Measurements from ENCODE around the gene TRABD2A. TPM values are rescaled to one million over a fixed set of nuclear protein-coding genes. Genes with fewer than 3 reads are reported as not detected.

The TRABD2A gene
- total RNA-seq, 1 donor from 2014 or later = 1.0 TPM

- peaks cover 7 to 9% (median 8%) of the 10 kb centered on the region in 3 donors for H3K4me1 ChIP-seq (ENCODE audit: control insufficient read depth in 3 of 3, insufficient read depth in 3 of 3, low read length in 3 of 3)
- H3K36me3 ChIP-seq (ENCODE audit: control insufficient read depth in 3 of 3, insufficient read depth in 3 of 3, low read length in 3 of 3) = no peaks in the 10 kb centered on the region
- H3K27me3 ChIP-seq (ENCODE audit: control insufficient read depth in 3 of 3, insufficient read depth in 3 of 3, low read length in 3 of 3) = no peaks in the 10 kb centered on the region
- H3K27ac ChIP-seq (ENCODE audit: low read depth, low read length) = no peak overlapping the region
- H3K9me3 ChIP-seq (ENCODE audit: control insufficient read depth in 3 of 3, low read length in 3 of 3) = no peaks in the 10 kb centered on the region
- no peak overlapping the region for H3K9ac ChIP-seq (ENCODE audit: low read depth in 1 of 3, low read length in 3 of 3)
- no peak overlapping the region for H3K4me3 ChIP-seq (ENCODE audit: low read length in 3 of 3)
These were observed 13.3 kb upstream of the TRABD2A start for GRCh38 chr2:84894131-84894586.

GRCh38 chr2:84891355-84892010 is 10.6 kb upstream of the TRABD2A start:
- Histone ChIP-seq H3K27ac (ENCODE audit: low read depth, low read length) (no peak overlapping the region), H3K9ac (ENCODE audit: low read depth in 1 of 3, low read length in 3 of 3) (no peak overlapping the region), H3K9me3 (ENCODE audit: control insufficient read depth in 3 of 3, low read length in 3 of 3) (no peaks in the 10 kb centered on the region), H3K4me3 (ENCODE audit: low read length in 3 of 3) (no peak overlapping the region), H3K36me3 (ENCODE audit: control insufficient read depth in 3 of 3, insufficient read depth in 3 of 3, low read length in 3 of 3) (no peaks in the 10 kb centered on the region), H3K27me3 (ENCODE audit: control insufficient read depth in 3 of 3, insufficient read depth in 3 of 3, low read length in 3 of 3) (no peaks in the 10 kb centered on the region), H3K4me1 (ENCODE audit: control insufficient read depth in 3 of 3, insufficient read depth in 3 of 3, low read length in 3 of 3) (peaks cover 4 to 8% (median 7%) of the 10 kb centered on the region in 3 donors)

- Histone ChIP-seq H3K9ac (ENCODE audit: low read depth in 1 of 3, low read length in 3 of 3) (peak overlapping the region in 1 of 3 donors; percentile 57), H3K27ac (ENCODE audit: low read depth, low read length) (no peak overlapping the region), H3K4me3 (ENCODE audit: low read length in 3 of 3) (peak overlapping the region in 1 of 3 donors; percentile 41)
These were observed 8.4 kb upstream of the TRABD2A start for GRCh38 chr2:84889332-84889731.

GRCh38 chr2:84888401-84889276 is 7.8 kb upstream of the TRABD2A start:
- peaks cover 0 to 8% (median 2%) of the 10 kb centered on the region in 3 donors for H3K4me1 ChIP-seq (ENCODE audit: control insufficient read depth in 3 of 3, insufficient read depth in 3 of 3, low read length in 3 of 3)
- no peaks in the 10 kb centered on the region for H3K36me3 ChIP-seq (ENCODE audit: control insufficient read depth in 3 of 3, insufficient read depth in 3 of 3, low read length in 3 of 3)
- H3K9me3 ChIP-seq (ENCODE audit: control insufficient read depth in 3 of 3, low read length in 3 of 3) = no peaks in the 10 kb centered on the region
- H3K27me3 ChIP-seq (ENCODE audit: control insufficient read depth in 3 of 3, insufficient read depth in 3 of 3, low read length in 3 of 3) = peaks cover 0 to 4% (median 3%) of the 10 kb centered on the region in 3 donors
- H3K4me3 ChIP-seq (ENCODE audit: low read length in 3 of 3) = peak overlapping the region in 2 of 3 donors; percentile 41
- H3K27ac ChIP-seq (ENCODE audit: low read depth, low read length) = peak overlapping the region; percentile 48
- H3K9ac ChIP-seq (ENCODE audit: low read depth in 1 of 3, low read length in 3 of 3) = peak overlapping the region in 2 of 3 donors; percentile 1 to 57

More at GRCh38 chr2:84889332-84889731, 8.4 kb upstream of the TRABD2A start:
- Histone ChIP-seq H3K9me3 (ENCODE audit: control insufficient read depth in 3 of 3, low read length in 3 of 3) (no peaks in the 10 kb centered on the region), H3K36me3 (ENCODE audit: control insufficient read depth in 3 of 3, insufficient read depth in 3 of 3, low read length in 3 of 3) (no peaks in the 10 kb centered on the region), H3K4me1 (ENCODE audit: control insufficient read depth in 3 of 3, insufficient read depth in 3 of 3, low read length in 3 of 3) (peaks cover 2 to 8% (median 4%) of the 10 kb centered on the region in 3 donors), H3K27me3 (ENCODE audit: control insufficient read depth in 3 of 3, insufficient read depth in 3 of 3, low read length in 3 of 3) (peaks cover 0 to 3% (median 0%) of the 10 kb centered on the region in 3 donors)

- Histone ChIP-seq H3K4me1 (ENCODE audit: control insufficient read depth in 3 of 3, insufficient read depth in 3 of 3, low read length in 3 of 3) (peaks cover 3 to 10% (median 7%) of the 10 kb centered on the region in 3 donors), H3K36me3 (ENCODE audit: control insufficient read depth in 3 of 3, insufficient read depth in 3 of 3, low read length in 3 of 3) (no peaks in the 10 kb centered on the region), H3K27me3 (ENCODE audit: control insufficient read depth in 3 of 3, insufficient read depth in 3 of 3, low read length in 3 of 3) (peaks cover 0 to 18% (median 6%) of the 10 kb centered on the region in 3 donors), H3K4me3 (ENCODE audit: low read length in 3 of 3) (no peak overlapping the region), H3K9ac (ENCODE audit: low read depth in 1 of 3, low read length in 3 of 3) (no peak overlapping the region), H3K9me3 (ENCODE audit: control insufficient read depth in 3 of 3, low read length in 3 of 3) (no peaks in the 10 kb centered on the region), H3K27ac (ENCODE audit: low read depth, low read length) (no peak overlapping the region)
These were observed 5.9 kb upstream of the TRABD2A start for GRCh38 chr2:84886791-84887190.

GRCh38 chr2:84885111-84885510 is 4.2 kb upstream of the TRABD2A start:
- no peaks in the 10 kb centered on the region for H3K36me3 ChIP-seq (ENCODE audit: control insufficient read depth in 3 of 3, insufficient read depth in 3 of 3, low read length in 3 of 3)
- H3K4me1 ChIP-seq (ENCODE audit: control insufficient read depth in 3 of 3, insufficient read depth in 3 of 3, low read length in 3 of 3) = peaks cover 13 to 26% (median 22%) of the 10 kb centered on the region in 3 donors
- H3K27me3 ChIP-seq (ENCODE audit: control insufficient read depth in 3 of 3, insufficient read depth in 3 of 3, low read length in 3 of 3) = peaks cover 8 to 26% (median 22%) of the 10 kb centered on the region in 3 donors
- no peak overlapping the region for H3K27ac ChIP-seq (ENCODE audit: low read depth, low read length)
- no peak overlapping the region for H3K9ac ChIP-seq (ENCODE audit: low read depth in 1 of 3, low read length in 3 of 3)
- H3K4me3 ChIP-seq (ENCODE audit: low read length in 3 of 3) = no peak overlapping the region
- no peaks in the 10 kb centered on the region for H3K9me3 ChIP-seq (ENCODE audit: control insufficient read depth in 3 of 3, low read length in 3 of 3)

- no peak overlapping the region for H3K4me3 ChIP-seq (ENCODE audit: low read length in 3 of 3)
- no peaks in the 10 kb centered on the region for H3K9me3 ChIP-seq (ENCODE audit: control insufficient read depth in 3 of 3, low read length in 3 of 3)
- H3K36me3 ChIP-seq (ENCODE audit: control insufficient read depth in 3 of 3, insufficient read depth in 3 of 3, low read length in 3 of 3) = no peaks in the 10 kb centered on the region
- no peak overlapping the region for H3K27ac ChIP-seq (ENCODE audit: low read depth, low read length)
- H3K9ac ChIP-seq (ENCODE audit: low read depth in 1 of 3, low read length in 3 of 3) = no peak overlapping the region
- H3K4me1 ChIP-seq (ENCODE audit: control insufficient read depth in 3 of 3, insufficient read depth in 3 of 3, low read length in 3 of 3) = peaks cover 16 to 27% (median 24%) of the 10 kb centered on the region in 3 donors
- peaks cover 13 to 30% (median 27%) of the 10 kb centered on the region in 3 donors for H3K27me3 ChIP-seq (ENCODE audit: control insufficient read depth in 3 of 3, insufficient read depth in 3 of 3, low read length in 3 of 3)
These were observed 3.6 kb upstream of the TRABD2A start for GRCh38 chr2:84884449-84884848.

- Histone ChIP-seq H3K27me3 (ENCODE audit: control insufficient read depth in 3 of 3, insufficient read depth in 3 of 3, low read length in 3 of 3) (peaks cover 15 to 38% (median 34%) of the 10 kb centered on the region in 3 donors), H3K4me1 (ENCODE audit: control insufficient read depth in 3 of 3, insufficient read depth in 3 of 3, low read length in 3 of 3) (peaks cover 13 to 24% (median 20%) of the 10 kb centered on the region in 3 donors), H3K4me3 (ENCODE audit: low read length in 3 of 3) (no peak overlapping the region), H3K9me3 (ENCODE audit: control insufficient read depth in 3 of 3, low read length in 3 of 3) (no peaks in the 10 kb centered on the region), H3K36me3 (ENCODE audit: control insufficient read depth in 3 of 3, insufficient read depth in 3 of 3, low read length in 3 of 3) (no peaks in the 10 kb centered on the region), H3K9ac (ENCODE audit: low read depth in 1 of 3, low read length in 3 of 3) (no peak overlapping the region), H3K27ac (ENCODE audit: low read depth, low read length) (no peak overlapping the region)
These were observed 2.1 kb upstream of the TRABD2A start for GRCh38 chr2:84882775-84883550.

- peak overlapping the region in 1 of 3 donors; percentile 69 for H3K4me3 ChIP-seq (ENCODE audit: low read length in 3 of 3)
- H3K36me3 ChIP-seq (ENCODE audit: control insufficient read depth in 3 of 3, insufficient read depth in 3 of 3, low read length in 3 of 3) = no peaks in the 10 kb centered on the region
- H3K27ac ChIP-seq (ENCODE audit: low read depth, low read length) = no peak overlapping the region
- peaks cover 15 to 38% (median 34%) of the 10 kb centered on the region in 3 donors for H3K27me3 ChIP-seq (ENCODE audit: control insufficient read depth in 3 of 3, insufficient read depth in 3 of 3, low read length in 3 of 3)
- no peaks in the 10 kb centered on the region for H3K9me3 ChIP-seq (ENCODE audit: control insufficient read depth in 3 of 3, low read length in 3 of 3)
- H3K4me1 ChIP-seq (ENCODE audit: control insufficient read depth in 3 of 3, insufficient read depth in 3 of 3, low read length in 3 of 3) = peaks cover 13 to 24% (median 20%) of the 10 kb centered on the region in 3 donors
- peak overlapping the region in 2 of 3 donors; percentile 23 to 58 for H3K9ac ChIP-seq (ENCODE audit: low read depth in 1 of 3, low read length in 3 of 3)
These were observed 1.5 kb upstream of the TRABD2A start for GRCh38 chr2:84882414-84882738.

Measured in skeletal muscle tissue (tissue), 4 donors.